Subcutaneous adipose tissue (tissue), 4 donors: Measurements from ENCODE around the gene MEIKIN. TPM values are rescaled to one million over a fixed set of nuclear protein-coding genes. Genes with fewer than 3 reads are reported as not detected.

Source experiments
- total RNA-seq, 4 donors: library from RNA; depleted of rRNA; stranded (reverse); fragments of >200 nt; gene quantifications; one replicate each; pipeline ENCODE4 v1.1.0, GENCODE V29; 2016
- TF ChIP-seq, protein P1 (sequence below): fragments of 450-650 bp; IDR thresholded peaks from one replicate; pipeline ENCODE4 v1.5.1; 2016; ENCODE audit warnings: low read depth, mild to moderate bottlenecking, control low read depth, antibody characterized with exemption, moderate library complexity

Gene MEIKIN
- total RNA-seq, 4 donors from 2014 or later, result 1.5 TPM; not detected in 3

DNA sequence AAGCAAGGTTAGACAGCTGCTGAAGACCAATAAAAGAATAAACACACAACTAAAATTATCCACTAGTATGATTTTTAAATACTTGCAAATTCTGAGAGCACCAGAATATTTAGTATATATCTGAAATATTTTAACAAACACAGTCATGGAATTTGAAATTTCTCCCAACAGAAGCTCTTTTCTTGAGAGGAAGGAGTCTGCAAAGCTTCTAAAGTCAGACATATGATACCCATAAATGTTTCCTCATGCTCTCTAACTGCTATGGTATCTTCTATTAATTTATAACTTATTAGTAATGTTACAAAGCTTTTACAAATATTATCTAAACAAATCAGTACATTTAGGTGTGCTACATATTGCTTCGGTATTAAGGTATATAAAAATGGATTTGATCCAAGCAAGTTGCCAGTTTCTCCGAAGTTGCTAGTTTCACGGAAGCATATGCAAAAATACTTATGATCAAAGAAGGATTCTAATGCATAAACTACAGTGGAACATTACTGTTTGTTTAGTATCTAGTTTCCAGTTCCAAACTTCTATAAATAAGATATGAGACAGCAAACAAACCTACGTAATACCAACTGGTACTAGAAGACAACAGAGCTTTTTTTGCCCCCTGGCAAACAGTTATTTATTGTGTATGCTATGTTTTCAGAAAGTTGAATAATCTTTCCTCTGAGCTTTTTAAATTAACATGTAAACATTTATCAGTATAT lies 170.7 kb downstream of the MEIKIN start:
- TF ChIP-seq, protein P1, sequence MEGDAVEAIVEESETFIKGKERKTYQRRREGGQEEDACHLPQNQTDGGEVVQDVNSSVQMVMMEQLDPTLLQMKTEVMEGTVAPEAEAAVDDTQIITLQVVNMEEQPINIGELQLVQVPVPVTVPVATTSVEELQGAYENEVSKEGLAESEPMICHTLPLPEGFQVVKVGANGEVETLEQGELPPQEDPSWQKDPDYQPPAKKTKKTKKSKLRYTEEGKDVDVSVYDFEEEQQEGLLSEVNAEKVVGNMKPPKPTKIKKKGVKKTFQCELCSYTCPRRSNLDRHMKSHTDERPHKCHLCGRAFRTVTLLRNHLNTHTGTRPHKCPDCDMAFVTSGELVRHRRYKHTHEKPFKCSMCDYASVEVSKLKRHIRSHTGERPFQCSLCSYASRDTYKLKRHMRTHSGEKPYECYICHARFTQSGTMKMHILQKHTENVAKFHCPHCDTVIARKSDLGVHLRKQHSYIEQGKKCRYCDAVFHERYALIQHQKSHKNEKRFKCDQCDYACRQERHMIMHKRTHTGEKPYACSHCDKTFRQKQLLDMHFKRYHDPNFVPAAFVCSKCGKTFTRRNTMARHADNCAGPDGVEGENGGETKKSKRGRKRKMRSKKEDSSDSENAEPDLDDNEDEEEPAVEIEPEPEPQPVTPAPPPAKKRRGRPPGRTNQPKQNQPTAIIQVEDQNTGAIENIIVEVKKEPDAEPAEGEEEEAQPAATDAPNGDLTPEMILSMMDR, result no peak

DNA sequence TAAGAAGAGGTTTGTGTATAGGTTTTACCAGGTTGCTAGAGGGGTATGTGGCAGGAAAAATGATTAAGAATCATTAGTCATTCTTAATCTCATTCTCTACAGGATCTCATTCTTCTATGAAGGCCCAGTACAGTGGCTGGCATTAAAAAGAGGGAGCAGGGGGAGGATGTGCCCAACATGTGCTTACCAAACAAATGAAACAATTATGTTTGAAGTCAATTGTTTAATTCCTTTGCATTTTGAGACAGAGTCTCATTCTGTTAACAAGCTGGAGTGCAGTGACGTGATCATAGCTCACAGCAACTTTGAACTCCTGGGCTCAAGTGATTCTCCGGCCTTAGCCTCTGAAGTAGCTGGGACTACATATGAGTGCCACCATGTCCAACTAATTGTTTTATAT lies 171.7 kb downstream of the MEIKIN start:
- TF ChIP-seq, protein P1, result no peak

DNA sequence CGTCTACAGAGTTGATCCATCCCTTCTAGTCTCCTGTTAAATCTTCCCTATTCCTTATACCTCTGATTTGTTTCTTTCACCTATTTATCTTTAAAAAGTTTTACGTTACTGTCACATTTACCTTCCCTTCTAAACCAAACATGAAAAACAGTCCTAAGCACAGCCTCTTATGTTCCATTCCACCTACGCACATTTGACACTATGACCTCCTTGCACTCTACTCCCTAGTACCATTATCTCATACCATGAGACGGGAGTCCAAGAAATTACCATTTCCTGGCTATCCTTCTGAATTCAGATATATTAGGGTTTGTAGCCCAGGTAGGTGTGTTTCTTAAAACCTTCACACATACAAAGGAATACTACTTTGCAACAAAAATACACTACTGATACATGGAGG lies 173.8 kb downstream of the MEIKIN start:
- TF ChIP-seq, protein P1, result no peak

DNA sequence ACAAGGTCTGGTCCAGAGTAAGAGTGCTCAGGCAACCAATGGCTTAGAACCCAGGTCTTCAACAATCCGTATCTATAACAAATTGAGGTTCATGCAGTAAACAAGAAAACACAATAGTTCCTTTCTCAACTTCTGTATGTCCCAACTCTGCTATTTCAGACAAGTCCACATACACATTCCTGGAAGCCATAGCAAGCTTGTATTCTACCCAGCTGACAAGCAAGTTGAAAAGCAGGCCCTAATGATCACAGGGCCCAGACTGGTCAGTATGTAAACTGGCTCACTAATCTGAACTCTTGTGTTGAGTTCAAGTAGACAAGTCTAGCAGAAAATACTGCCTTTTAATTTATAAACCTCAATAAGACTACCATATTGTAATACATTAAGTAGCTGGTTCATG lies 175.5 kb downstream of the MEIKIN start:
- TF ChIP-seq, protein P1, result no peak

DNA sequence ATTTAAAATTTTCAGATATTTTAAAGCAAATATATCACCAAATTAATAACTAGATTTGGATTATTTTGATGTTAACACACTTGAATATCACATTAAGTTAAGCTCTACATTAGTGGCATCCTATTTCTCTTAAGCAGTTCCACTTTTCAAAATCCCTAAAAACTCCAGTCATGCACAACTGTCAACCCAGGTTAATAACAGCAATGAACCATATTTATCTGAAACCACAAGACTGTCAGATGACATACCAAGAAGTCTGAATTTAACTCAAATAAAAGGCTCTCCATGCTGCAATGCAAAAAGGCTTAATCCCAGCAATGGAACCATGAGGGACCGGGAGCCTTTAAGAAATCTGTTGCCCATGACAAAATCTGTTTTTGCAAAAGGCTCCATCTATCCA lies 176.1 kb downstream of the MEIKIN start:
- TF ChIP-seq, protein P1, result no peak

DNA sequence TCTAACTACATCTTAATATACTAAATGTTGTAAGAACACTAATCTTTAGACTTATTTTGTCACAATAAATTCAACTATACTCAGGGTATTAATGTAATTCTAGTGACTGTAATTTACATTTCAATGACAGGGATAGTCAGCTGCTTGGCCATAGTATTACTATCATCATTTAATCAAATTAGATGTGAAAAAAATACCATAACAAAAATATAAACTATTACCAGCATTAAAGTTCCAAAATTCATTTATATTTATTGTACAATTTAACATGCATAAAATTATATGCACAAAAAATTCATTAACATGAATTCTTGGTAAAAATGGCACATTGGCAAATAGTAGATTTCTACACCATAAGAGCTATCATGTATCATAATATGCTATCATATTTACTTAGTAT lies 177.6 kb downstream of the MEIKIN start:
- TF ChIP-seq, protein P1, result no peak

DNA sequence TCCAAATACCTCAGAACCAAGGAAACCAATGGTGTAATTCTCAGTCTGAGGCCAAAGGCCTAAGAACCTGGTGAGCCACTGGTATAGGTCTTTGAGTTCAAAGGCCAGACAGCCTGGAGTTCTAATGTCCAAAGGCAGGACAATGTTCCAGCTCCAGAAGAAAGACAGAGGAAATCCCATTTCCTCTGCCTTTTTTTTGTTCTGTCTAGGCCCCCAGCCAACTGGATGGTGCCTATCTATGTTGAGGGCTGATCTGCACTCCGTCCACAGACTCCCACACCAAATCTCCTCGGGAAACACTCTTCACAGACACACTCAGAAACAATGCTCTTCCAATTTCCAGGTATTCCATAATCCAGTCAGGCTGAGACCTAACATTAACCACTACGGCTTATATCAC lies 178.8 kb downstream of the MEIKIN start:
- TF ChIP-seq, protein P1, result no peak
